NCI-H82 treated with DMSO at 0.1 percent for 48 hours (cell line): ENCODE results near the gene TMEM219.
A peak's percentile ranks its signal among the peaks of the same experiment; 100 is the strongest.

Experiments used
- DNase-seq: peaks from one replicate; lab custom pipeline; 2025; ENCODE audit not compliant: unreplicated experiment; lab: John Stamatoyannopoulos, UW

Gene TMEM219

GRCh38 chr16:29994600-29995323 is 32.9 kb downstream of the TMEM219 start:
- no peak for DNase-seq

DNA sequence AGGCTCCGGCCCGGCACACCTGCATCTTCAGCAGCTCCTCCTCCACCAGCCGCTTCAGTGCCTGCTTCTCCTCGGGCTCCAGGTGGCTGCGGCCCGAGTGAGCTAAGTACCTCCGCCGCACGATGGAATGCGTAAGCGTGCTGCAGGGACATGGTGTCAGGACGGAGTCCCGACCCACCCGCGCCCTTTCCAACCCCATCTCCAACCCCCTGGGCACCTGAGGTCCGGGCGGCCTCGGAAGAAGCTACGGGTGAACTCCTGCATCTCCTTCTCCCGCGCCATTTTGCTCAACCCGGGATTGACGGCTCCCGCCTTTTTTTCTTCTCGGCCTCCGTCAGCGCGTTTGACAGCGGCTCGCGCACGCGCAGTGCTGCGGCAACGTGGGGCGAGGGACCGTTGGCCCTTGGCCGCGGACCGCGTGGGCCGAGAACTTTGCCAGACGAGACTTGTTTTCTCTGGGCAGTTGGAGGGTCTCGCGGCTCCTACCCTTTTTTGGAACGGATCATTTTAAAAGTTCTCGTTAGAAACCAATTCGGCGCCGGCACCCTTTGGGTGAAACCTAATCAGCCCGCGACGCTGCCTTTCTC is 33.5 kb downstream of the TMEM219 start, which contains the start of gene HIRIP3:
HIRIP3 (minus strand) TSS at position 294 of the 587 bp plus-strand sequence; CDS start at position 282, 12 bp downstream.
- peak; percentile 24 for DNase-seq

DNA sequence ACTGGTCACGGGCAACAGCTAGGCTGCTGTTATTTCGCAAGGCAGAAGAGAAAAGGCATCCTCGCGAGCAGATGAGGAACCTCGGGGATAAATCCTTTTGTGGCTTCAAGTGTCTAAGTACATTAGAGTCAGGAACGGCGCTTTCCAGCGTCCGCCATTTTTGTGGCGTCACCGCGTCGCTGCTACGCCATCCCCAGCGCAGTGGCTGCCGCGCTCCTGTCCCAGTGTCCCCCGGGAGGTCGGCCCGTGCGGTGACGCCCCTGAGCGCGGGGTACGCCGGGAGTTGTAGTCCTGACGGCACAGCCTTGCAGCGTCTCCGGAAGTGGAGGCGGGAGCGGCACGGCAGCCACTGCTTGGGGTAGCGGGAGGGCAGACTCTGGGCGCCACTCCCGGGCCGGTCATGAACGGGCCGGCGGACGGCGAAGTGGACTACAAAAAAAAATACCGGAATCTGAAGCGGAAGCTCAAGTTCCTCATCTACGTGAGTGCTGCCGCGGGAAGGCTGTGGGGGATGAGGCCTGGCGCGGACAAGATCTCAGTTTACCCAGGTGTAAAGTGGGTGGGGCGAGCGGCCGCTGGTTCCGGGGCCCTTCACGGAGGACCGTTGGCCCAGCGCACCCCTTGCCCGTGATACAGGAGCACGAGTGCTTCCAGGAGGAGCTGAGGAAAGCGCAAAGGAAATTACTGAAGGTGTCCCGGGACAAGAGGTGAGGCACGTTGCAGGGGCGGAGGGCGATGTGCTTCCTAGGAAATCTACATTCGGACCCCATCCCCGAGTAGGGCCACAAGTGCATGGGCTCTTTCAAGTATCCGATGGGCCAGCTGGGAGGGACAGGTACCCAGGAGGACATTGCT is 34.3 kb downstream of the TMEM219 start, which contains the start of gene INO80E:
INO80E (plus strand) TSS at position 331 of the 855 bp plus-strand sequence; CDS start at position 401, 70 bp downstream.
- peak; percentile 78 for DNase-seq

DNA sequence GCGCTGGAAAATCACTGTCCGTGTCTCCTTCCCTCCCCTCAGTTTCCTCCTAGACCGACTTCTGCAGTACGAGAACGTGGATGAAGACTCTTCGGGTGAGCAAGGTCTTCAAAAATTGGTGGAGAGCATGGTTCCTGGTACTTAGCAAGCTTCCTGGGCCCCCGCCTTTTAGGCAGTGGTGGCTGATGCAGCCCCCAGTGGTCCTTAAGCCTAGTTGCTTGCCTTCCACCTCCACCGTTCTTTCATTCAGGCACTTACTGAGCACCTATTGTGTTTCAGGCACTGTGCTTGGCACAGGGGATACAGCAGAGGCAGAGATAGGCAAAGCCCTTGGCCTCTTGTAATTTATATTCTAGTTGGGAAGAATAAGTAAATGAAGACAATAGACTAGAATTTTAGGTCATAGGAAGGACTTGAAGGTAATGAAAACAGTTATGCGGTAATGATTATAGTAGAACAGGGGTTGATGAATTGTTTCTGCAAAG is 34.9 kb downstream of the TMEM219 start:
- no peak for DNase-seq

- no peak for DNase-seq
These were observed 37.7 kb downstream of the TMEM219 start for GRCh38 chr16:29999605-30000004.

DNA sequence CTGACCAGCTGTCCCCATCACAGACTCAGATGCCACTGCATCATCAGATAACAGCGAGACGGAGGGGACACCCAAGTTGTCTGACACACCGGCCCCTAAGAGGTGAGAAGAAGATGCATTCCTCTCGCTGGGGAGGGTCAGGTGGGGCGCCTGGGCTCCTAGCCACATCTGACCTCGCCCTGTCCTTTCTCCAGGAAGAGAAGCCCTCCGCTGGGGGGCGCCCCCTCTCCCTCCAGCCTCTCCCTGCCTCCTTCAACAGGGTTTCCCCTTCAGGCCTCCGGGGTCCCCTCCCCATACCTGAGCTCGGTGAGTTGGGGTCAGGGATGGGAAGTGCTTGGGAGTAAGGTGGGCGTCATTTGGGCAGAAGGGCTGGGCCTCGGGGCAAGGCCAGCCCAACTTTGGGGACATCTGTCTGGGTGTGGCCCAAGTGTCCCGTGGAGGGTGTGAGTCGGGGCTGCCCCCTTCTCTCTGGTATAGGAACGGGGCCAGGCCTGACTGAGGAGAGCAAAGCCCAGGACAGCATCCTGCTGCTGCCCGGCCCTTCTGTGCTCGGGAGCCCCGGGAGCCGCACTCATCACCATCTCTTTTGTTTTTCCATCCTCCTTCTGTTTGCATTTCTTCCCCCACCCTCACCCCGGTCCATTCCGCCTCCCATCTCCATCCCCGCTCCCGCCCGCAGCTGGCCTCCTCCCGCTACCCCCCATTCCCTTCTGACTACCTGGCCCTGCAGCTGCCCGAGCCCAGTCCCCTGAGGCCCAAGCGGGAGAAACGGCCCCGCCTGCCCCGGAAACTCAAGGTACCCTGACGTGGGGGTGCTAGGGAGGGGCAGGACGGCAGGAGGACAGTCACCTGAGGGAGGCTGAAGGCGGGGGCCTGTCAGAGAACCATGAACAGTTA is 39.1 kb downstream of the TMEM219 start:
- no peak for DNase-seq

DNA sequence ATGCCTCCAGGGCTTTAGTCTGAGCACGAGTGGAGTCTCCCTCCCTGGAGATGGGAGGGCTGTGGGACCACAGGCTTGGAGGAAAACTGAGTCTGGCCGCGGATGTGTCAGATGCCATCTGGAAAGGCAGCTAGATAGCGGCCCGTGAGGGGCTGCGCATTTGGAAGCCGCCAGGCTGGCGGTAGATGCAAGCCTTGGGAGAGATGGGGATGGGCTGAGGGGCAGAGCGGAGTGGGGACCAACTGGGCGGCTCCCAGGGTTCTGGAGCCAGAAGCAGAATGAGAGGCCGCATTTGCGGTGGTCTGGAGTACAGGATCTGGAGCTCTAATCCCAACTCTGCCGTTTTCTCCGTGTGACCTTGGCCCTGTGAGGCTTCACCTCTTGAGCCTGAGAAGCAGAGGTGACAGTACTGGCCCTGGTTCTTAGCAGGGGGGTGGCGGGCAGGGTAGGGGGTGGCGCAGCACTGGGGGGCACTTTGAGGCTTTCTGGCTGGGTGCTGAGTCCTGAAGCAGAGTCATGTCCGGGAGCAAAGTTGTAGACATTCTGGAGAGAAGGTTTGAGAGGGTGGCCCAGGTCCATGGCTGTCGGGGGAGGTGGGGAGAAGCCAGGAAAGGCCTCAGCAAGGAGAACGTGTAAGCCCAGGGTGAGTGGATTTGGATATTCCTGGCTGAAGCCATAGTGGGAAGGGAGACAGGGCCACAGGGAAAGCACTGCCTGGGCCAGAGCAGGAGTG is 40.9 kb downstream of the TMEM219 start:
- DNase-seq: no peak

DNA sequence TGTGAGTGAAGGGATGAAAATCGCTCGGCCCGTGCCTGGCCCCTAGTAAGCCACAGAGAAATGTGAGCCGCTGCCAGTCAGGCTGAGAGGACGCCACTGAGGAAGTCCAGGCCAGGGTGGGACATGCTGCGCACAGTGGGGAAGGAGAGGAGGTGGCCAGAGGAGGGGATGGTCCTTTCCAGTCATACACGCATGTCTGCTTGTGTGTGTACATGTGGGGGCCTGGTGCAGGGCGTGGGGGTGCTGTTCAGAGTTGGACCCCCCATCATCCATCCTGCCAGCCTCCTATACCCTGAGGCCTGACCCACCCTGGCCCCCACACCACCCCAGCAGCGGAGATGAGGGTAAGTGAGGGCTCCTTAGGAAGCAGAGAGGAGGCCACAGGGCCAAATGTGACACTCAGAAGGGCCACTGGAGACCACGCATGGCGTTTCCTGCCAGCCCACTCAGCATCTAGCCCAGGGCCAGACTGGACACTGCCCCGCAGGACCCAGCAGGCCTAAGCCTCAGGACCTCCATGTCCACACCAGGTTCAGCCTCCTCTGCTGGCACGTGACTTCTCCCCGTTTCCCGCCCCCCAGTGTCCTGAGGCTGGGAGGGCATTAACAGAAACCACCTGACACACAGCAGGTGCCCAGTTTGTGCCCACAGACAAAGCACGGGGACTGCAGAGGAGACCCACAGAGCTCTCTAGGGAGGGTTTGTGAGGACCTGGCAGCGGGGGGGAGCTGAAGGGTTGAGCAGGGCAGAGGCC is 42.0 kb downstream of the TMEM219 start:
- DNase-seq: no peak

DNA sequence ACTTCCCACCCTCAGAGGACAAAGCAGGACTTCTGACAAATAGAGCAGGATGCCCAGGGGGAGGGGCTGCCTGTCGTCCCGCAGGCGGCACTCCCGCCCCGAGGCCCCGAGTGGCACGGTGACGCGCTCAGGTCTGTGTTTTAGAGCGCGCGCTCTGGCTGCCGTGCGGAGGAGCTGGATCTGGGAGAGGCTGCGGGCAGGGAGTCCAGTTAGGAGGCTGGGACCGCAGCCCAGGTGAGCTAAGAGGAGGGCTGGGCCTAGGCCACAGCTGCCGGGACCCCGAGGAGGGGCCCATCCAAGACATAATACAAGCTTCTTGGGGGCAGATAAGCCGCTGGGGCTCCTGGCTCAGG is 42.5 kb downstream of the TMEM219 start:
- DNase-seq: no peak

DNA sequence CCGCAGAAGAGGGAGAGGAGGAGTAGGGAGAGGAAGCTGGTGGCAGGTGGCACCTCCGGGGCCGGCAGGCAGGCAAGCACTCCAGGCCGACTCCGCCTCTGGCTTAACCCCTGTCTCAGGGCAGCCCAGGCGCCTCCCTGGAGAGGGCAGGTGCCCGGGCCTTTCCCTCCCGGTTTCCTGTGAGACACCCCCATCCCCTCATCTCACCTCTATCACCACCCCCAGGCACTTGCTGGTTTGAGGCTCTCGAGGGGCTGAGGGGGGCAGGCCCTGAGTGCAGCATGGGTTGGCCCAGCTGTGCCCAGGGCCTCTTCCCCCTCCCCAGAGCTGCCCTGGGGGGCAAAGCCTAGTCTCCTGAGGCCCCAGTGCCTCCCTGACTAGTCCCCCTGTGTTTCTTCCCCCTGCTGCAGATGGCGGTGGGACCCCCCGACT is 42.9 kb downstream of the TMEM219 start:
- no peak for DNase-seq

DNA sequence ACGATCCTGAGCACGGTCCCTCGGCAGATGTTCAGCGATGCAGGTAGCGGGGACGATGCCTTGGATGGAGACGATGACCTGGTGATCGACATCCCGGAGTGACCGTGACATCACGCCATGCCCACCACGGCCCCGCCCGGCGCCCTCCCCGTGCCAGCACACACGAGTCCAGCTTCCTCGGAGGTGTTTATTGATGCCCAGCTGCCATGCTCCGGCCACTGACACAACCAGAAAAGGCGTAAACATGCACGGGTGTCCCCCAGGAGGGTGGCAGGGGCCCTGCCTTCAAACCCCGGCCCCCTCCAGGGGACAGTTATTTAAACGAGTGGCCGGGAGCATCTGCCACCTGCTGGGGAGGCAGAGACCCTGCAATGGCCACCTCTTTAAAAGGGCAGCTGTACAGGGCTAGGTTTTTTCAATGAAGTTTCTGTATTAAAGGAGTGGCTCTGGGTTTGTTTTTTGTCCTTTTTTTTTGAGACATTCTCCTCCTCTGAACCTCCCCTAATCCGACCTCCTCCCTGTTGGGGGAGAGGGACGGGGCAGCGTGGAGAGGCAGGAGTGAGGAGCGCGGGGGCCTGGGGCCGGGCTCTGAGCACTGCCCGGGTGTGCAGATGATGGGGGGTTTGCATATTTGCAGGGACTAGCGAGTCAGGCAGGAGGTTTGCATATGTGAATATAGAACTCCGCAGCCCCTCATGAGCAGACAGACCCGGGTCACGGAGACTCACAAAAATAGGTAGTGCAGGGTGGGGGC is 43.6 kb downstream of the TMEM219 start:
- DNase-seq: no peak

DNA sequence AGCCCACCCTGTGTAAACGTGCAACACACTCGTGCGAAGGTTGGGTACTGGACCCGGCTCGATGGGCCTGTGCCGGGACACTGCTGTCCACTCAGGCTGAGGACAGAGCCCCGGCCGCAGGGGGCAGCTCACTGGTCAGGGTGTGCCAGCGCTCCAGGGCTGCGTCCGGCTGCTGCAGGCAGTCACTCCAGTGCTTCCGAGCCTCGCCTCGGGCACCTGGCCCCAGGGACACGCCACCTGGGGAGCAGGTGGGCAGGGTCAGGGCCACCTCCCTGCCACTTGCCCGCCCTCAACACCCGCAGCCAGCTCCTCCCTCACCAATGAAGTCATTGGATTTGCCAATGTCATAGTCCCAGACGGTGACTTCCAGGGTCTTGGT is 44.2 kb downstream of the TMEM219 start:
- no peak for DNase-seq

GRCh38 chr16:30006659-30007377 is 44.9 kb downstream of the TMEM219 start:
- DNase-seq: no peak

DNA sequence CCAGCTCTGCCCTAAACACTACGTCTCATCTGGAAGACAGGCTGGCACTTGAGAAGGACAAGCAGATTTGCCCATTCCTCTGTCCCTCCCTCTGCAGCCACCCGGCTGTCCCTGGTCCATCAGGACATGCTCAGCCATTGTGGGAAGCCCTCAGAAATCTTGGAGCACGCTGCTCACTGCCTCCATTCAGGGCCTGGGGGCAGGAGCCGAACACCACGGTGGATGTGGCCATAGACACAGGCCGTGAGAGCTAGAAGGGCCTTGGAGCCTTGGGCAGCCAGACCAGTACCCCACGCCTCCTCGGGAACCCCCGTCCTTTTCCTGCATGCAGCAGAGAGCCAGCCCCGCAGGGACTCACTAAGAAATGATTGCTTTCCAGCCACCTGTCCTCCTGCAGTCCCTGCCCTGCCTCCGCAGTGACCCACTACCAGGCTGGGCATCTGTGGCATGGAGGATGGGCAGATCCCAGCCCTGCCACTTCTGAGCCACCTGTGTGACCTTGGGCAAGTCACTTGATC is 45.6 kb downstream of the TMEM219 start:
- DNase-seq: no peak

DNA sequence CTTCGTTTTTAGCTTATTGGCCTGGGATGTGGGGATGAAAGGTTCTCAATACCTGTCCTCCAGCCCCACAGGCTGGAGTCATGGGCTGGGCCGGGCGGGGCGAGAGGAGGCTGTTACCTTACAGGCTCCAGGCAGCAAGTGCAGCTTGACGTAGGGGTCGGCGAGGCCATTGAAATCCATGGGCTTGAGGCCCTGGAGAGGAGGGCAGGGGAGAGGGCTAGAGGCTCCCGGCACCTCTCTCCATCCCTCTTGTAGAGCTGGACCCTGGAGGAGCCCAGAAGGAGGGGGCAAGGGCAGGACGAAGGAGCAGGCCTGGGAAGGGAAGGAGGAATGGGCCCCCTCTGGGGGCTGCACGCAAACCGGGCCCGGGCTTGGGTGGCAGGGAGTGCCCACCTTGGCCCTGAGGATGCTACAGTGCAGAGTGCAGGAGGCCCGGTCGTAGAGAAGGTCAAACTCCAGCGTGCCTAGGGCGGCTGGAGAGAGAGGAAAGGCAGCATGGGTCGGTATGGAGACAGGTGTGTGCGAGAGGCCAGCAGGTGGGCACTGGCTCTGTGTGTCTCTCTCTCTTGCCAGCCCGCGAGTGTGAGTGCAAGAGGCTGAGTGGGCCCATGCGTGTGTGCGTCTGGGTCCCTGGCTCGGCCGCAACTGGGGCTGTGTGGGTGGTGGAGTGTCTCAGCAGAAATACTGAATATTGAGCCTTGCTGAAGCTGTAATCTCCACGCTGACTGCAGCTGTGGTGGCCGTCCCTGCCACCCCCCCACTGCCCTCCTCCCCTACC is 47.4 kb downstream of the TMEM219 start:
- no peak for DNase-seq

GRCh38 chr16:30009990-30010843 is 48.3 kb downstream of the TMEM219 start:
- no peak for DNase-seq
